ENCODE data around the gene TMCO2.

TMCO2 gene

GRCh38 chr1:40258445-40258769 lies 10.7 kb downstream of the TMCO2 start:
- DNase-seq, result no peak

GRCh38 chr1:40264354-40264781 lies 16.6 kb downstream of the TMCO2 start:
- DNase-seq, result no peak

- DNase-seq, result no peak
These were observed 17.6 kb downstream of the TMCO2 start for GRCh38 chr1:40265298-40265697.

GRCh38 chr1:40265919-40266318 lies 18.2 kb downstream of the TMCO2 start:
- no peak for DNase-seq

- no peak for DNase-seq
These were observed 19.2 kb downstream of the TMCO2 start for GRCh38 chr1:40266786-40267535.

GRCh38 chr1:40267767-40268187 lies 20.0 kb downstream of the TMCO2 start:
- no peak for DNase-seq

GRCh38 chr1:40268211-40268610 lies 20.5 kb downstream of the TMCO2 start:
- no peak for DNase-seq

GRCh38 chr1:40270152-40270834 lies 22.6 kb downstream of the TMCO2 start:
- no peak for DNase-seq

GRCh38 chr1:40272653-40273213 lies 25.0 kb downstream of the TMCO2 start:
- DNase-seq, result no peak

GRCh38 chr1:40273547-40274166 lies 25.9 kb downstream of the TMCO2 start:
- DNase-seq, result no peak

GRCh38 chr1:40274331-40274730 lies 26.6 kb downstream of the TMCO2 start:
- no peak for DNase-seq

GRCh38 chr1:40276122-40276521 lies 28.4 kb downstream of the TMCO2 start:
- DNase-seq, result no peak

GRCh38 chr1:40281853-40282252 lies 34.1 kb downstream of the TMCO2 start:
- no peak for DNase-seq

- no peak for DNase-seq
These were observed 43.6 kb downstream of the TMCO2 start for GRCh38 chr1:40291293-40291692.

- DNase-seq, result no peak
These were observed 51.9 kb downstream of the TMCO2 start for GRCh38 chr1:40299366-40300248.

- no peak for DNase-seq
These were observed 52.5 kb downstream of the TMCO2 start for GRCh38 chr1:40300249-40300567.

GRCh38 chr1:40300651-40301050 lies 52.9 kb downstream of the TMCO2 start:
- no peak for DNase-seq

GRCh38 chr1:40301066-40301465 lies 53.3 kb downstream of the TMCO2 start:
- DNase-seq, result no peak
